T-helper 1 cell treated with Interleukin-12 subunit alpha and Interleukin-12 subunit beta and Interleukin-4 antibody, amounts not matched to agents 30 ng/mL and 1 ng/mL, for 36 hours (primary cell): ENCODE measurements around the gene FAM20A. TPM values are rescaled to one million over a fixed set of nuclear protein-coding genes. Genes with fewer than 3 reads are reported as not detected.
"Not testable (repeated sequence)": the region's sequence is repeated elsewhere in the genome, so short reads cannot be mapped to it uniquely, and the experiment has no call there.

Experiments used
- intact Hi-C: fragments of 100-400 bp; cut with micrococcal nuclease; formaldehyde crosslinking; loops from one replicate; pipeline ENCODE4 v1.15.1; 2024
- total RNA-seq: library from RNA; stranded (reverse); gene quantifications from 2 replicates; pipeline ENCODE4 v1.2.3, GENCODE V29; 2022

FAM20A gene
- total RNA-seq, 1 donor from 2014 or later: not detected

GRCh38 chr17:68589086-68589485 lies 12.1 kb downstream of the FAM20A start:
- intact Hi-C loops: no loop called here

GRCh38 chr17:68588362-68588761 lies 12.8 kb downstream of the FAM20A start:
- intact Hi-C loops: no loop called here

- intact Hi-C loops: no loop called here
These were observed 13.3 kb downstream of the FAM20A start for GRCh38 chr17:68587847-68588246.

GRCh38 chr17:68587026-68587425 lies 14.1 kb downstream of the FAM20A start:
- intact Hi-C loops: no loop called here

GRCh38 chr17:68585643-68586042 lies 15.5 kb downstream of the FAM20A start:
- intact Hi-C loops: no loop called here

- intact Hi-C loops: no loop called here
These were observed 16.4 kb downstream of the FAM20A start for GRCh38 chr17:68584581-68585303.

GRCh38 chr17:68582867-68583266 lies 18.3 kb downstream of the FAM20A start:
- intact Hi-C loops: not testable (repeated sequence)

- intact Hi-C loops: no loop called here
These were observed 19.1 kb downstream of the FAM20A start for GRCh38 chr17:68581863-68582645.

- intact Hi-C loops: no loop called here
These were observed 20.9 kb downstream of the FAM20A start for GRCh38 chr17:68580236-68580770.

GRCh38 chr17:68579194-68579927 lies 21.8 kb downstream of the FAM20A start:
- intact Hi-C loops: no loop called here

- intact Hi-C loops: no loop called here
These were observed 22.9 kb downstream of the FAM20A start for GRCh38 chr17:68578236-68578635.

- intact Hi-C loops: no loop called here
These were observed 23.7 kb downstream of the FAM20A start for GRCh38 chr17:68577497-68577821.

GRCh38 chr17:68576811-68577496 lies 24.2 kb downstream of the FAM20A start:
- intact Hi-C loops: no loop called here

GRCh38 chr17:68576137-68576536 lies 25.0 kb downstream of the FAM20A start:
- intact Hi-C loops: no loop called here

- intact Hi-C loops: no loop called here
These were observed 27.8 kb downstream of the FAM20A start for GRCh38 chr17:68573338-68573737.

- intact Hi-C loops: no loop called here
These were observed 28.9 kb downstream of the FAM20A start for GRCh38 chr17:68572138-68572842.

GRCh38 chr17:68570526-68570925 lies 30.6 kb downstream of the FAM20A start:
- intact Hi-C loops: no loop called here

GRCh38 chr17:68569346-68569745 lies 31.8 kb downstream of the FAM20A start:
- intact Hi-C loops: no loop called here

GRCh38 chr17:68568581-68568980 lies 32.6 kb downstream of the FAM20A start:
- intact Hi-C loops: no loop called here

GRCh38 chr17:68567581-68567980 lies 33.6 kb downstream of the FAM20A start:
- intact Hi-C loops: no loop called here

- intact Hi-C loops: no loop called here
These were observed 34.1 kb downstream of the FAM20A start for GRCh38 chr17:68567035-68567434.
